ENCODE results near the gene GFOD1.
"Not testable (repeated sequence)": the region's sequence is repeated elsewhere in the genome, so short reads cannot be mapped to it uniquely, and the experiment has no call there.

The GFOD1 gene

DNA sequence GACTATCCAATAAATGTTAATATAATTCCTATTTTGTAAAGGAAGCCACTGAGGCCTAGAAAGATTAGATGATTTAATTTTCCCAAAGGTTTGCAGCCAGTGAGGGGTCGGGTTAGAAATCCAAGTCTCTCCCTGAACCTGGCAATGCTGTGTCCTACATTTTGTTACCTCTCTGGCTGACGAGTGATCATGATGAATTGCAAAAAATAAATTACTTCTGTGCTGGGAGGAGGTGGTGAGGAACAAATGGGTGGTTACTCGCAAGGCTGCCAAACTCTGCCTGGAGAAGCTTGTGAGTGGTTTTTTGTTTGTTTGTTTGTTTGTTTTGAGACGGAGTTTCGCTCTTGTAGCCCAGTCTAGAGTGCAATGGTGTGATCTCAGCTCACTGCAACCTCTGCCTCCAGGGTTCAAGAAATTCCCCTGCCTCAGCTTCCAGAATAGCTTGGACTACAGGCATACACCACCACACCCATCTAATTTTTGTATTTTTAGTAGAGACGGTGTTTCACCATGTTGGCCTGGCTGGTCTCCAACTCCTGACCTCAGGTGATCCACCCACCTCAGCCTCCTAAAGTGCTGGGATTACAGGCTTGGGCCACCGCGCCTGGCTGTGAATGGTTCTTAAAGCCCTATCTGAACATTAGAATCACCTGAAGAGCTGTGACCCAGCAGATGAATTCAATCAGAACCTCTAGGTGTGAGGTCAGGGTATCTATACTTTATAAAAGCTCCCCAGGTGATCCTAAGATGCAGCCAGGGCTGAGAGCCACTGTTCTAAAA lies 138.9 kb downstream of the GFOD1 start:
- DNase-seq: no peak

DNA sequence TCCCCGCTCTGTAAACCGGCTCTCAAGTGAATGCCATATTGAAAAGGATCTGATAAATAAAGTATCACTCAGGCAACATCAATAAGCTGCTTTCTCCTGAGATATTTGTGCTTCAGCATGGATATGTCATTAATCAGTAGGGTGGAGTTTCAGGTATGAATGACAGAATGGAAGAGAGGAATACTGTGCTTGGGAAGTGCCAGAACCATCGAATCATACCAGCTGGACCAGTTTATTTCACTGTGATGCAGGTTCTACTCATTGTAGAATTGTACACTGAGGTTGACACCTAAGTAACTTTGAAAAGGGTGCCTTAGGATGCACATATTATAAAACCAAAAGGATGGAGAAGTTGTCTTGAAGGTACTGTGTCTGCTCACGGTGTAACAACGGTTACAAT lies 141.2 kb downstream of the GFOD1 start:
- no peak for DNase-seq

DNA sequence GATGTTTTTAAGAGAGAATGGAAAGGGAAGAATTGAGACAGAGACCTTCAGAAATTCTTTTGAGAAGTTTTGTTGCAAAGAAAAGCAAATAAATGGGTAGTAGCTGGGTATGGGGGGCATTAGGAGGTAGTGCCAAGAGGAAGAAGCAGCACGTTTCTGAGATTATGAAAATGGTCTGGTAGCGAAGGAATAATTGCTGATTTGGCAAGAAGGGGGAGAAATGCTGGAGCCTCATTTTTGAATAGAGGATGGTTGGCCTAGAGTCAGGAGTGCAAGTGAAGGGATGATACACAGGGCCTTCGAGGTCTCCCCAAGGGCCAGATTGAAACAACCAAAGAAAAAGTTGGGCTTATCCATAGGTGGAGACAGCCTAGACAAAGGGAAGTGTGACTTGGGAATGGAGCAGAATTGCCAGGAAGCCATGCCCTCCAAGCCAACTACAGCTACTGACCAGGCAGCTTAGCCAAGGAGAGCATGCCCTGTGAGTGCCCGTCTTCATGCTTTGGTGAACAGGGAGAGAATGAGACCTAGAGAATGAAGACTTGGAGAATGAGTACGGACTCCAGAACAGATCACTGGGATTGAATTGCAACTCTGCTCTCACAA lies 144.9 kb downstream of the GFOD1 start:
- no peak for DNase-seq

DNA sequence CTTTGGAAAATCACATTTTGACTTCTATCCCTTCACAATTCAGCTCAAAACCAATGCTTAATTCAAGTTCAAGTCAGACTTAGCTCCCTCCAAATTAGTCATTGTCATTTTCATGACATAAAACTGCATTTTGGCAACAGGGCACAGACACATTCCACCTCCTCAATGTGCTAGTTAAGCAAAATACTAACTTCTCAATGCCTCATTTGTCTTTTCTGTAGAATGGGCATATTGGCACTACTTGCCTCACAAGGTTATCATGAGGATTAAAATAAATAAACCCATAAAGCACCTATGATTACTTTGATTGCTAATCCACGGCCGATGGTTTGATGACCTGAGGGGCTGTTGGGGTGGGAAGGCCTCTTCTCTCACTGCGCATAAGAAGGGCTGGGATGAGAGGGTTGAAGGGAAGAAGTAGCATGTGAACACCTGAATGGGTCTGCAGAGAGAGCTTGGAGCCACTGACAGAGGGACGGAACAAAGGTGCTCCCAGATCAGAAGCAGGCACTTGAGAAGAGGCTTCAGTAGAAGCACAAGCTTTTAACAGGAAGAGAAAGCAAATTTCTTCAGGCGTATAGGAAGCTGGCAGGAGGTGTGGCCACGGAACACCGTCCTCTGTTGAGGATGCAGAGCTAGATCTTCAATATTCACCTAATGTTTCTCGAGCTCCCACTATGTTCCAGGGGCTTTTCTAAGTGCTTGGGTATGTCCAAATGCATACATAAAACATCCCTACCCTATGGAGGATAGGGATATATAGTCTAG lies 147.4 kb downstream of the GFOD1 start:
- DNase-seq: no peak

DNA sequence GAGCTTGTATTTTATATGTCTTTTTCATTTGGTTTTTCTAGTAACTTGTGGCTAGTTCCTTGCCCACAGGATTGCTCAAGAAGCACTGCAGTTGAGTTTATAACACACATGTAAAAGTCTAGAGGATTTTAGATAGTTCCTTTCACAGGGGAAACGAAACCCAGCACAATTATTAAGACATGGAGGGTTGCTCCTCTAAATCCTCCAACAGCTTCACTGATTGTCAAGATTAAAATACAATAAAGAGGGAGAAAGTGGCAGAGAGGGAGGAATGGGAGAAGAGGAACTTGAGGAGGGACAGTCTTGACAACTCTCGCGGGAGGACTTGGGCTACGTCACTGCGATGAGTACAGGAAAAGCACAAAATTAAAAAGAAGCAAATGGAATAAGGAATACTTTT lies 149.4 kb downstream of the GFOD1 start:
- no peak for DNase-seq

DNA sequence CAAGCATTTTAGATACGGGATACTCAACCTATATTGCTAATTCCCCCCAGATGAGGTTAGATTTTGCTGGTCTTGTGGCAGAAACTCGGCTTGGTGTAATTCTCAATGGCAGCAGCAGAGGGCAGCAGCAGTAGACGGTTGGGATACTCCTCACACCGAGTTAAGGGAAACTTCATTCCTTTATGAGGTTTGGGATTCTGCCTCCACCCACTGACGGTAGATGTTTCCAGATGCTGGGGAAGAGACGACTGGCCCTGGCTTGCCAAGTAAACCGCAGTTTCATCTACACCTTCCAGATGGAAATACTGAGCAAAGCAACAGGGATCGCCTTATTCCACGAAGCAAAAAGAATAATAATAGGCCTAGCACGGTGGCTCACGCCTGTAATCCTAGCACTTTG lies 150.8 kb downstream of the GFOD1 start:
- DNase-seq: peak; percentile 70

DNA sequence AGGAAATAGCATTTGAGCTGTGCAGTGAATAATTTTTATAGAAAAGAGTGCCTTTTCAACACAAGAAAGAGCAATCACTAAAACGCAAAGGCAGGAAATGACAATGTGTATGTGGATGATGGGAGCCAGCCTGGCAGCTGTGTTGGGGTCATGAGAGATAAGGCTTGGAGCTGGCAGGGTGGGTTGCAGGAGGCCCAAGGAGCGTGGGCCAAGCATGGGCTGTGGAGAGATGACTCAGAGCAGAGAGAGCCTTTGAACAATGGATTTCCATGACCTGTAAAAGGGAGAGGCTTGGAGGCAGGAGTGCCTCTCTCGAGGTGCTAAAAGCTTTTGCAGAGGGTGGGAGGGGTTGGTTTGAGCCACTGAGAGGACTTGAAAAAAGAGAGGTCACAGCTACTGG lies 152.4 kb downstream of the GFOD1 start:
- no peak for DNase-seq

DNA sequence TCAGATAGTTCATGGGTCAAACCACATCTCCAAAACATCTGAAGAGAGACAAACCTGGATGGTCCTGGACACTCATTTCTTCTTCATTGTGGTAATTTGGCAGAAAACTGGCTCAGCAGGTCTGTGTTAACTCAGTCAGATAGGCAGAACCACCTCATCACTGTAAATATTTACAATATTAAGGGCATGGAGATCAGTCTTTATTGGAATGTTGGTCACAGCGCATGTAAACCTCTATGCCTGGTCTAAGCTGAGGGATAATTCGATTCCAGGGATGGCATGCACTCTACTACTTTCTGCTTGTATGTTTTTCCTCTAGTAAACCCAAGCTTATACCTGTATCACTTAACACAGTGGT lies 155.1 kb downstream of the GFOD1 start:
- DNase-seq: no peak

DNA sequence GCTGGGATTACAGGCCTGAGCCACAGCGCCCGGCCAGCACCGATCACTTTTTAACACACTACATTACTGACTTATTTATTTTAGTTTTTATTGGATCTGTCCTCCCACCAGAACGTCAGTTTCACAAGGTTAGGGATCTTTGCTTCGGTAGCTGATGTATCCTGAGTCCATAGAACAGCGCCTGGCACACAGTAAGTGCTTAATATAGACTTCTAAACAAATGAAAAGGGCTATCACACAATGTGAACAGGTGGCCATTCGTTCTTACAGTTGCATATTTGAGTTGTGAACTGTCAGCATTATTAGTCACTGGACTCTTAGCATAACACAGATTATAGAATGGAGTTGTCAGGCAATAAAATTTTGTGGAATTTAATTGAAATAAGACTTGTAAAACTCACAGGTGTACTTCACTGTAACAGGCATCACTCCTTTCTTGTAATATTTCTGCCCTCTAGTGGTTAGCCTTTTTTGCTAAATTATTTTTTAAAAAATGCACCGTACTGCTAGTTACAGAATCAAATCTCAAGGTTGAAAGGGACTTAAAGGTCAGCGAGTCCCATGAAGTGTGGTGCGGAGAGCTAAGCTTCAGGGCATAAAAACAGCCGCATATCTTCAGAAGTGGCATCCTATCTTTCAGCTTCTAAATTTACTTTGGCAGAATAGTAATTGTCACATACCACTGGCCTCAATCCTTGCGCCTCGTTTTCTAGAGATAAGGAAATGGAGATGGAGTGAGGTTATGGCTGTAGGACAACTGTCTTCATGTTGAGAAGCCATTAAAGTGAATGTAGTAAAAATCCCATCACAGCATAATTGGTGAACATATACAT lies 155.7 kb downstream of the GFOD1 start:
- peak; percentile 49 for DNase-seq

DNA sequence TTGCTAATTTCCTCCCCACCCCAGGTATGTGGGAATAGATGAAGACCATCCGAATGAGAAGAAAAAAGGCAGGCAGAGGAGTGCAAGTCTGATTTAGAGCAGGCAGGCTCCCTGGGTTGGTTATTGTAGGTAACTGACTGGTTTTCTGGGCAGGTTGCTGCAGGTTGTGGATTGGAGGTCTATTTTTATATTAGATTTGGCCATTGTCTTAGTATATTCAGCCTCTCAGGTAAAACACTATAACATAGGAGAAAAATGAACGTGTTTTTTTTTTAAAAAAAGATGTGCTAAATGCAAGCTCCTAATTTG lies 158.6 kb downstream of the GFOD1 start:
- DNase-seq: no peak

DNA sequence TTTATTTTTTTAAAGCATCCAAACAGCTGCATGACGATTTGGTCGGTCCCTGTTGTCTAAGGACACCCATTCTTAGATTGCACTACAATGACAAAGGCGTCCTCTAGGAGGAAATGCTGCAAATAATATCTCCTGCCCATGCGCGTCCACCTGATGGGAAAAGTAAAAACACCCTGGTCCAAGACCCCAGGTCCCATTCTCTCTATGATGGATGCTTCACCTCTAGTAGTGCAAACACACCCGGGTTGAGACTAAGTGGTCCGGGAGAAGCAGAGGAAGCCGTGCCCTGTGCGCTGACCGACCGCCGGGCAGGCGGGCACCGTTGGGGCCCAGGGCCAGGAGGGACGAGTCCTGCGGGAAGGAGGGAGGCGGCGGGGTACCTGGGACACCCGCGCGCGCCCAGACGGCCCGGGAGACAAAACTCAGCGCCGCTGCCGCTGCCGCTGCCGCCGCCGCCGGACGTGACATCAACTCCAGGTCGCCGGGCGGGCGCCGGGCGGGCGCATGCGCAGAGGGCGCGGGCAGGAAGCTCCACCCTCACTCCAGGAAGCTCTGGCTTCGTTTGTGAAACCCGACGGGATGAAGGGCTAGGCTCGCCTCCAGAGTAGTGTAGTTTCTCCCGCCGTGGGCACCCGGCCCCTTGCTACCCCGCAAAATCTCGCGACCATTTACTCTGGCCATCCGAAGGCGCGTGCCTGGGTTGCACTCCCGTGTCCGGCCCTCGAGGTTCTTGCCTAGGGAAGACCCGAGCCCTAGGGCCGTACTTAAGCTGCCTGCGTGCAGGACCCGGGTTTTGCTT lies 159.1 kb downstream of the GFOD1 start, which contains the start of gene TBC1D7:
Gene TBC1D7 (minus strand): TSS at position 462 of the 799 bp plus-strand sequence. CDS start 1,639 bp downstream, outside the sequence.
- DNase-seq: peak; percentile 87

DNA sequence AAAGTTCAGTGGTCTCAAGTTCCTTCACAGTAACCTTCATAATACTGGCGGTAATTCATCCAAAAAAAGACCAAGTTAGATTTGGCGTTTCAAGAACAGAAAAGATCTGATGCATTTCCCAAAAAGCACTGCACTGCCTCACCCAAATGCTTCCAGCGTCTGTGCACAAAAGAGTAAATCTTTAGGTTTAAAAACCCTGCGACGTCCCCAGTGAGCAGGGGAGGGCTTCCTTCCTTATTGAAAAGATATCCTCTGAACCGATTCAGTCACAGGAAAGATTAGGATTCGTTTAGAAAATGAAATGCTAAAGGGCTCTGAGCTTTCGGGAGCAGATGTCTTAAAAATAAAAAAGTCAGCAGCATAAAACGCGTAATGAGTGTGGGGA lies 159.7 kb downstream of the GFOD1 start:
- peak; percentile 10 for DNase-seq

DNA sequence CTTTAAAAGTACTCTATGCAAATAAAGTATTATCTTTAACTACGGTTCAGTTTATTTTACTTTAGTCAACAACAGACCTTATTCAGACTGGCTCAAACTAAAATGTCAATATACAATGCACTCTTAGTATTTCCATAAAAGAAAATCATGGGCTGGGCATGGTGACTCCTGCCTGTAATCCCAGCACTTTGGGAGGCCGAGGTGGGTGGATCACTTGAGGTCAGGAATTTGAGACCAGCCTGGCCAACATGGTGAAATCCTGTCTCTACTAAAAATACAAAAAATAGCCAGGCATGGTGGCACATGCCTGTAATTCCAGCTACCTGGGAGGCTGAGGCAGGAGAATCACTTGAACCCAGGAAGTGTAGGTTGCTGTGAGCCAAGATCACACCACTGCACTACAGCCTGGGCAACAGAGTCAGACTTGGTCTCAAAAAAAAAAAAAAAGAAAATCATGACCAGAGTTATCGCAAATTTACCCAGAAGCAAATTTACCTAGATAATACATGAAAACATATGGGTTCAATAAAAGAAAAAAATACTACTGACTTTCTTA lies 161.3 kb downstream of the GFOD1 start:
- not testable (repeated sequence) for DNase-seq

DNA sequence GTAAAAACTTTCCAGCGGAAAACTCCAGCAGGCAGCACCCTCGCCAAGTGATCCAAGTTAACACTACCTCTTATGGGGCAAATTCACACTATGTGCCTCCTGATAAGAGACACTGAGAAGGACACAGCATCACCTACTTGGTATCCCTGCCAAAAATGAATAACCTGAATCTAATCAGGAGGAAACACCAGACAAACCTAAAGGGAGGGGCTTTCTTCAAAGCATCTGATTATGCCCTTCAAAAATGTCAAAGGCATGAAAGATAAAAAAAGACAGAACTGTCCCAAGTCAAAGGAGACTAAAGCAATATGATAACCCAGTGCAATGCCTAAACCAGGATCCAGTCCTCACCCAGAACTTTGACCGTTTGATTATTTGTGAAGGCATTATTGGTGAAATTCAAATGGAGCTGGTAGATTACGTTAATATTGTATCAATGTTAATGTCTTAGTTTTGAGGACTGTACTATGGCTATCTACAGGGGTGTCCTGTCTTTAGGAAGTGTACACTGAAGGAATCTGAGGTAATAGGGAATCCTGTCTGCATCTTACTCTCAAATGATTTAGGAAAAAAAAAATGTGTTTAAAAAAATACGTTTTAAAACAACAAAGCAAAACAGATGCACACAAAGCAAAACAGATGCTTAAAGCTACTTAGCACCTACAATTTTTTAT lies 167.4 kb downstream of the GFOD1 start:
- DNase-seq: no peak

DNA sequence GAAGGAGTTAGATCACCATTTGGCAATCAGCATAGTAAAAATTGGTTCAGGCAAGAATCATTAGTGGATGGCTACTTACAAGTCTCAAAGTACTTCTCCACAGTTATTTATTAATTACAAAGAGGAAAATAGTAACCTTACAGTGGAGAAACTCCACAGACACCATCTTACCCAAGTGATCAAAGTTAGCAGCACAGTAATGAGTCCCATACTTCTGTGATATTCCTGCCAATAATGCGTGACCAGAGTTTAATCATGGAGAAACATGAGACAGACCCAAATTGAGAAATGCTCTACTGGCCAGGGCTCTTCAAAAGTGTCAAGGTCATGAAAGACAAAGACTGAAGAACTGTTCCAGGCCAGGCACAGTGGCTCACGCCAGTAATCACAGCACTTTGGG lies 168.6 kb downstream of the GFOD1 start:
- DNase-seq: no peak

DNA sequence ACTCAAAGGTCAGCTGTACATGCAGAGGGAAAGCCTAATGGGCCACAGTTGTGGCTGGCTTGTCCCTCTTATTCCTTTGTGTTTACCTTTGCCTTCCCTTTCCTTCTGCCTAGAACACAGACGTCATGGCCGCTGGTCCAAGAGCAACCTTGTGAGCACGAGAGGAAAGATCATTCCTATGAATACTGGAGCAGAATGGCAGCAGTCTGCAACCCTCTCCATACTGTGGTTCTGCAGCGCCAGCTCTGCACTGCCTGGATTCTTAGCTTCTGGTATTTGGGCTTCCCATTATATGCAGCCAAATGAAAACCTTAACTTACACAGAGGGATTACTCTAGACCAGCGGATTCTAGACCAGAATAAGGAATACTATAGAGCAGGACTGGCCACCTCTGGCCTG lies 171.5 kb downstream of the GFOD1 start:
- no peak for DNase-seq

DNA sequence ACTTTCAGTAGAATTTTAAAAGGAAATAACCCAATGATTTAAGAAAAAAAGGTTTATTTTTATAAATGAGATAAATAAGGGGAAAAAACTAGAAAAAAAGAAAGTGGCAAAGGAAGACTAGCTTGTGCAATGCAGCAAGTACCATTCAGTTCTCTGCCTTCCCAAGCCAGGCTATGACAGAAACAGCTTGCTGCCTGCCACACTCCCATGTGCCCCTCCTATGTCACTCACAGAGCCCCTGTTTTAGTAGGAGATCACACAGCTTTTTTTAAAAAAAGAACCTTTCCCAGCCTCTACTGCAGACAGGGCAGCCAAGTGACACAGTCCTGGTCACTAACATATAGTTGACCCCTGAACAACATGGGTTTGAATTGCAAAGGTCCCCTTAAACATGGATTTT lies 172.6 kb downstream of the GFOD1 start:
- no peak for DNase-seq

DNA sequence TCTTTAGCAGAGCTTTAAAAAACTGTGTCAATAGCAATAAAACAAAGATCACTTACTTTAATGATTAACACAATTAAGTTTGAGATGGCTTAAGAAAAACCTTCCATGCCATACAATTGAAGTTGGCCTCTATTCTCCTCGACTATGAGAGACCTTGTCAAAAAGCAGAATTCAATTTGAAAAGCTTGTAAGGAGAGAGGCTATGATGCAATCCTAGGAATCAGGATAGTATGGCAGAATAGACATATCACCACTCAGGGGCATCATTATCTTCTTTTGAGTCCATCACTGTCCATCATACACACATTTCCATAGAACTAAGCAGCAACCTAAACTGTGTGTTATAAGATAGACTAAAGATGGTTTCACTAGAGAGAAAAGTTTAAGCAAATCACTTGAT lies 176.2 kb downstream of the GFOD1 start:
- DNase-seq: no peak

DNA sequence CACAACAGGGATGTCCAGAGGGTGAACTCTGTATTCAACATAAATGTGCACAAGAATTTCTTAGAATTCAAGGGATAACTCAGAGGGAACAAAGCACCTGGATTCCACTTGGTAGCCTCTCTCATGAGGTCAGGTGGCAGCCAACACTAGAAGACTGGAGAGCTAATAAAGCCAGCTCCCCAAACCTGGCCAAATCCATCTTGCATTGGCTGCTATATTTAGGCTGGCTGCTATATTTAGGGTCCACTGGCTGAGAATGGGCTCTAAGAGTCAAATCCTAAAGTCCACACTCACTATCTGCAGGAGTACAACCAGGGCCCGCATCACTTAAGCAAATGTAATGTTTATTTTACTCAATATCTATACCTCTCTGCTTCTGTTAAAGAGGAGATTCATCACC lies 179.1 kb downstream of the GFOD1 start:
- no peak for DNase-seq
